Measurements from ENCODE around the gene PLD4.

DNA sequence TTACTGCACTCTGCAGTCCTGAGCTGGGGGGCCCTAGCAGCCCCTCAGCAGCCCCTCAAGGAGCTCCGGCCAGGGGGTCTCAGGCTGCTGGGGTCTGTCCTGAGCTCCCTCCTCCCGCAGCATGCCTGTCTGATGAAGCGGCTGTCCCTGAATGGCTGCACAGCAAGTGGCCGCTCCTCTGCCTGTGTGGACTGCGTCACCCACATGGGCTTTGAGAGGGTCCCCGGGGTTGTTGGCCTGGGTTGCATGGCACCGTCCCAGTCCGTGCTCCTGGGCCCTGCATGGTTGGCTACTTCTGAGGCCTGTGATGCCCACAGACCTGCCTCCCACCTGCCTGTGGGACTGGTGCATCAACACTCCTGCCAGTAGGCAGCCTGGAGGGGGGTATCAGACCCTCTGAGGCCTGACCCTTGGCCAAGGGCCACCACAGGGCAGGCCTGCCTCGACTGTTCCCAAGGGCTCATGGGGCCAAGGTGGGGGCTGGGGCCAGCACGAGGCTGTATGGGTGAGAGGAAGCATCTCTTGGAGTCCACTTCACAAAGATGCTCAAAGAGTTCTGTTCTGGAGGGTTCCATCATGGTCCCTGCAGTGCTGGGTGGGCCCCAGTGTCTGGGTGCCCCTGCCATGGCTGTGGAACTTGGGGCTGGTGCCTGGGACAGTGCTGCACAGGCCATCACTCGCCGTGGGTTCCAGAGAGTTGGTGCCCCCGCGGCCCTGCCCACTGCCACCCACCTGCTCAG is 47.4 kb upstream of the PLD4 start:
- TF ChIP-seq SOX15 (CRISPR knock-in tag; IDR thresholded peaks at IDR 0.05) (no peak), TCF7 (CRISPR knock-in tag; IDR thresholded peaks at IDR 0.05; ENCODE audit: low read depth) (no peak)
- TF ChIP-seq, protein P1, sequence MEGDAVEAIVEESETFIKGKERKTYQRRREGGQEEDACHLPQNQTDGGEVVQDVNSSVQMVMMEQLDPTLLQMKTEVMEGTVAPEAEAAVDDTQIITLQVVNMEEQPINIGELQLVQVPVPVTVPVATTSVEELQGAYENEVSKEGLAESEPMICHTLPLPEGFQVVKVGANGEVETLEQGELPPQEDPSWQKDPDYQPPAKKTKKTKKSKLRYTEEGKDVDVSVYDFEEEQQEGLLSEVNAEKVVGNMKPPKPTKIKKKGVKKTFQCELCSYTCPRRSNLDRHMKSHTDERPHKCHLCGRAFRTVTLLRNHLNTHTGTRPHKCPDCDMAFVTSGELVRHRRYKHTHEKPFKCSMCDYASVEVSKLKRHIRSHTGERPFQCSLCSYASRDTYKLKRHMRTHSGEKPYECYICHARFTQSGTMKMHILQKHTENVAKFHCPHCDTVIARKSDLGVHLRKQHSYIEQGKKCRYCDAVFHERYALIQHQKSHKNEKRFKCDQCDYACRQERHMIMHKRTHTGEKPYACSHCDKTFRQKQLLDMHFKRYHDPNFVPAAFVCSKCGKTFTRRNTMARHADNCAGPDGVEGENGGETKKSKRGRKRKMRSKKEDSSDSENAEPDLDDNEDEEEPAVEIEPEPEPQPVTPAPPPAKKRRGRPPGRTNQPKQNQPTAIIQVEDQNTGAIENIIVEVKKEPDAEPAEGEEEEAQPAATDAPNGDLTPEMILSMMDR (IDR thresholded peaks at IDR 0.05), result no peak
- TF ChIP-seq, protein P2, sequence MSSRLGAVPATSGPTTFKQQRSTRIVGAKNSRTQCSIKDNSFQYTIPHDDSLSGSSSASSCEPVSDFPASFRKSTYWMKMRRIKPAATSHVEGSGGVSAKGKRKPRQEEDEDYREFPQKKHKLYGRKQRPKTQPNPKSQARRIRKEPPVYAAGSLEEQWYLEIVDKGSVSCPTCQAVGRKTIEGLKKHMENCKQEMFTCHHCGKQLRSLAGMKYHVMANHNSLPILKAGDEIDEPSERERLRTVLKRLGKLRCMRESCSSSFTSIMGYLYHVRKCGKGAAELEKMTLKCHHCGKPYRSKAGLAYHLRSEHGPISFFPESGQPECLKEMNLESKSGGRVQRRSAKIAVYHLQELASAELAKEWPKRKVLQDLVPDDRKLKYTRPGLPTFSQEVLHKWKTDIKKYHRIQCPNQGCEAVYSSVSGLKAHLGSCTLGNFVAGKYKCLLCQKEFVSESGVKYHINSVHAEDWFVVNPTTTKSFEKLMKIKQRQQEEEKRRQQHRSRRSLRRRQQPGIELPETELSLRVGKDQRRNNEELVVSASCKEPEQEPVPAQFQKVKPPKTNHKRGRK (CRISPR knock-in tag; IDR thresholded peaks at IDR 0.05; ENCODE audit: borderline replicate concordance), result no peak
- TF ChIP-seq, protein P3, sequence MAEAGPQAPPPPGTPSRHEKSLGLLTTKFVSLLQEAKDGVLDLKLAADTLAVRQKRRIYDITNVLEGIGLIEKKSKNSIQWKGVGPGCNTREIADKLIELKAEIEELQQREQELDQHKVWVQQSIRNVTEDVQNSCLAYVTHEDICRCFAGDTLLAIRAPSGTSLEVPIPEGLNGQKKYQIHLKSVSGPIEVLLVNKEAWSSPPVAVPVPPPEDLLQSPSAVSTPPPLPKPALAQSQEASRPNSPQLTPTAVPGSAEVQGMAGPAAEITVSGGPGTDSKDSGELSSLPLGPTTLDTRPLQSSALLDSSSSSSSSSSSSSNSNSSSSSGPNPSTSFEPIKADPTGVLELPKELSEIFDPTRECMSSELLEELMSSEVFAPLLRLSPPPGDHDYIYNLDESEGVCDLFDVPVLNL (CRISPR knock-in tag; IDR thresholded peaks at IDR 0.05; ENCODE audit: borderline replicate concordance, low read depth), result no peak
- TF ChIP-seq, protein P4, sequence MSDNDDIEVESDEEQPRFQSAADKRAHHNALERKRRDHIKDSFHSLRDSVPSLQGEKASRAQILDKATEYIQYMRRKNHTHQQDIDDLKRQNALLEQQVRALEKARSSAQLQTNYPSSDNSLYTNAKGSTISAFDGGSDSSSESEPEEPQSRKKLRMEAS (CRISPR knock-in tag; IDR thresholded peaks at IDR 0.05), result no peak
- TF ChIP-seq, protein P5, sequence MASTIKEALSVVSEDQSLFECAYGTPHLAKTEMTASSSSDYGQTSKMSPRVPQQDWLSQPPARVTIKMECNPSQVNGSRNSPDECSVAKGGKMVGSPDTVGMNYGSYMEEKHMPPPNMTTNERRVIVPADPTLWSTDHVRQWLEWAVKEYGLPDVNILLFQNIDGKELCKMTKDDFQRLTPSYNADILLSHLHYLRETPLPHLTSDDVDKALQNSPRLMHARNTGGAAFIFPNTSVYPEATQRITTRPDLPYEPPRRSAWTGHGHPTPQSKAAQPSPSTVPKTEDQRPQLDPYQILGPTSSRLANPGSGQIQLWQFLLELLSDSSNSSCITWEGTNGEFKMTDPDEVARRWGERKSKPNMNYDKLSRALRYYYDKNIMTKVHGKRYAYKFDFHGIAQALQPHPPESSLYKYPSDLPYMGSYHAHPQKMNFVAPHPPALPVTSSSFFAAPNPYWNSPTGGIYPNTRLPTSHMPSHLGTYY (CRISPR knock-in tag; IDR thresholded peaks at IDR 0.05), result no peak
- TF ChIP-seq, protein P6, sequence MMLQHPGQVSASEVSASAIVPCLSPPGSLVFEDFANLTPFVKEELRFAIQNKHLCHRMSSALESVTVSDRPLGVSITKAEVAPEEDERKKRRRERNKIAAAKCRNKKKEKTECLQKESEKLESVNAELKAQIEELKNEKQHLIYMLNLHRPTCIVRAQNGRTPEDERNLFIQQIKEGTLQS (CRISPR knock-in tag; conservative IDR thresholded peaks at IDR 0.05), result no peak

Measured in WTC11 (cell line).